Measurements from ENCODE around the gene TMCO1. TPM values are rescaled to one million over a fixed set of nuclear protein-coding genes. Genes with fewer than 3 reads are reported as not detected.

The TMCO1 gene
- total and polyA plus RNA-seq, 2 of the 13 experiments (the other 11 are each of a cell fraction or from before 2014, with no cell fraction given): 106 to 119 TPM

GRCh38 chr1:165697881-165698760, 70.5 kb downstream of the TMCO1 start, which contains the start of gene ALDH9A1 (continued):
- TF ChIP-seq ZNF570 (CRISPR knock-in tag; IDR thresholded peaks at IDR 0.05; ENCODE audit: borderline replicate concordance): no peak
- TF ChIP-seq LBX2 (CRISPR knock-in tag; IDR thresholded peaks at IDR 0.05; ENCODE audit: borderline replicate concordance): no peak
- TF ChIP-seq ZKSCAN1 (IDR thresholded peaks at IDR 0.05; ENCODE audit: low read length): no peak
- TF ChIP-seq CHD4 (IDR thresholded peaks at IDR 0.05; ENCODE audit: borderline replicate concordance, low read length): no peak
- no peak for TF ChIP-seq MLLT10 (CRISPR knock-in tag; IDR thresholded peaks at IDR 0.05)
- TF ChIP-seq FUBP1 (CRISPR knock-in tag; IDR thresholded peaks at IDR 0.05; ENCODE audit: borderline replicate concordance): no peak
- peak; percentile 88 for TF ChIP-seq ARNT2 (CRISPR knock-in tag; IDR thresholded peaks at IDR 0.05; ENCODE audit: low read depth)
- TF ChIP-seq NFIB (CRISPR knock-in tag; IDR thresholded peaks at IDR 0.05; ENCODE audit: borderline replicate concordance): no peak
- peak; percentile 54; the same call in 1 of the 2 replicates for TF ChIP-seq ZBTB25 (CRISPR knock-in tag; IDR thresholded peaks at IDR 0.05)
- 0 out of 2 replicates have a peak, but pooled peaks have one; percentile 54 for TF ChIP-seq MEIS2 (CRISPR knock-in tag; IDR thresholded peaks at IDR 0.05)
- TF ChIP-seq AGO2 (optimal IDR thresholded peaks at IDR 0.05; ENCODE audit: low read depth, low read length): peak; percentile 49
- TF ChIP-seq HNF4G (IDR thresholded peaks at IDR 0.05; ENCODE audit: borderline replicate concordance, low read depth, low read length): no peak
- 0 out of 2 replicates have a peak, but pooled peaks have one; percentile 35 for TF ChIP-seq HNF4G (CRISPR knock-in tag; IDR thresholded peaks at IDR 0.05; ENCODE audit: borderline replicate concordance, low read depth)
- TF ChIP-seq ZNF841 (CRISPR knock-in tag; IDR thresholded peaks at IDR 0.05; ENCODE audit: borderline replicate concordance): 0 out of 2 replicates have a peak, but pooled peaks have one; percentile 59
- TF ChIP-seq ZNF713 (CRISPR knock-in tag; IDR thresholded peaks at IDR 0.05): no peak
- TF ChIP-seq RAD51 (IDR thresholded peaks at IDR 0.05; ENCODE audit: borderline replicate concordance): no peak
- peak; percentile 26; the same call in 1 of the 2 replicates for TF ChIP-seq GMEB1 (CRISPR knock-in tag; IDR thresholded peaks at IDR 0.05; ENCODE audit: borderline replicate concordance)
- TF ChIP-seq ZNF367 (CRISPR knock-in tag; IDR thresholded peaks at IDR 0.05; ENCODE audit: borderline replicate concordance): no peak
- TF ChIP-seq XBP1 (CRISPR knock-in tag; IDR thresholded peaks at IDR 0.05): 0 out of 2 replicates have a peak, but pooled peaks have one; percentile 14
- TF ChIP-seq ZNF446 (CRISPR knock-in tag; IDR thresholded peaks at IDR 0.05): 0 out of 2 replicates have a peak, but pooled peaks have one; percentile 69
- 0 out of 2 replicates have a peak, but pooled peaks have one; percentile 49 for TF ChIP-seq ZNF772 (CRISPR knock-in tag; IDR thresholded peaks at IDR 0.05)
- TF ChIP-seq NFE2L1 (CRISPR knock-in tag; IDR thresholded peaks at IDR 0.05; ENCODE audit: borderline replicate concordance): no peak
- TF ChIP-seq HOXA3 (CRISPR knock-in tag; IDR thresholded peaks at IDR 0.05): peak; percentile 41; the same call in 1 of the 2 replicates
- TF ChIP-seq CCAR2 (optimal IDR thresholded peaks at IDR 0.05; ENCODE audit: low read depth, low read length): no peak

Data from HepG2 (cell line).